PFSK-1 (cell line): ENCODE data around the gene CCDC33.

ENCODE experiments used
- FOXP2 ChIP-seq: optimal IDR thresholded peaks from 2 replicates; pipeline ENCODE3; 2011; ENCODE audit warnings: borderline replicate concordance, control low read depth, inconsistent platforms; ENCODE audit not compliant: insufficient read depth; ENCODE audit errors: extremely low read length, extremely low read depth
- POLR2AphosphoS5 ChIP-seq: IDR thresholded peaks from 2 replicates; pipeline ENCODE4 v1.6.1; 2012; ENCODE audit warnings: low read depth, mild to moderate bottlenecking, control low read depth, low read length, moderate library complexity
- SIN3A ChIP-seq: IDR thresholded peaks from 2 replicates; pipeline ENCODE4 v1.6.1; 2012; ENCODE audit warnings: mild to moderate bottlenecking, low read length, moderate library complexity, borderline replicate concordance; ENCODE audit not compliant: insufficient read depth
- TAF1 ChIP-seq: IDR thresholded peaks from 2 replicates; pipeline ENCODE4 v1.6.1; 2012; ENCODE audit warnings: low read length, control low read depth, borderline replicate concordance; ENCODE audit not compliant: insufficient read depth
- TF ChIP-seq, protein P1 (sequence below), 2 experiments: IDR thresholded peaks; 2 replicates each; pipeline versions ENCODE4 v1.6.1 to v1.8.0; 2011 to 2012; ENCODE audit warnings: low read depth in 2 of 2, low read length in 2 of 2, control low read depth in 1 of 2, inconsistent platforms in 1 of 2, mild to moderate bottlenecking in 1 of 2, moderate library complexity in 1 of 2; ENCODE audit not compliant: insufficient read depth in 1 of 2

DNA sequence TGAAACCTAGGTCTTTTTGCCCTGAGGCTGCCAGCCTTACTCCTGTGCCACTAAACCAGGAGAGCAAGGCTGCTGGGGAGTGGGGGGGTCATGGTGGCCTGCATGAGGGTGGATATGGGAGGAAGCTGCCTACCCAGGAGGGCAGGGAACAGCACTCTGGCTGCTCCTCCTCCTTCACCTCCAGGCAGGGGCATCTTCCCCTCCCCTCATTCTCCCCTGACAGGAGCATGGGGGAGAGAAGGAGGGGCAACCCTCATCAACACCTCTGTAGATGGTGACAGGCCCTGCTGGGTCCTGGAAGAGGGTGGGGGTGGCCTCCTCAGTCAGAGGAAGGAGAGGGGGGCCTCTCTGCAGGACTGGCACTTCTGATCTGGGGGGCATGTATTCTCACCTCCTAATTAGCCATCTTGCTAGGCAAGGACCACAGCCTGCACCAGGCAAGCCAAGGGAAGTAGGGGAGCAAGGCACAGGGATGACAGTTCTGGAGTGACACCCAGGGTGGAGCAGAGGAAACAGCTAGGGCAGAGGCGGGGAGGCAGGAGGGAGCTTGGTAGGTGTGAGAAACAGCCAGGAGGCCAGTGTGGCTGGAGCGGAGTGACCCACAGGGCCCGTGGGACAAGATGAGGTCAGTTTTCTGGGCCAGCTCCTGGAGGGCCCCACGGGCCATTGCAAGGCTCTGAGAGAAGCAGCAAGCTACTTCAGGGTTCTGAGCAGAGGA lies 4.9 kb downstream of the CCDC33 start:
- TF ChIP-seq, protein P1, sequence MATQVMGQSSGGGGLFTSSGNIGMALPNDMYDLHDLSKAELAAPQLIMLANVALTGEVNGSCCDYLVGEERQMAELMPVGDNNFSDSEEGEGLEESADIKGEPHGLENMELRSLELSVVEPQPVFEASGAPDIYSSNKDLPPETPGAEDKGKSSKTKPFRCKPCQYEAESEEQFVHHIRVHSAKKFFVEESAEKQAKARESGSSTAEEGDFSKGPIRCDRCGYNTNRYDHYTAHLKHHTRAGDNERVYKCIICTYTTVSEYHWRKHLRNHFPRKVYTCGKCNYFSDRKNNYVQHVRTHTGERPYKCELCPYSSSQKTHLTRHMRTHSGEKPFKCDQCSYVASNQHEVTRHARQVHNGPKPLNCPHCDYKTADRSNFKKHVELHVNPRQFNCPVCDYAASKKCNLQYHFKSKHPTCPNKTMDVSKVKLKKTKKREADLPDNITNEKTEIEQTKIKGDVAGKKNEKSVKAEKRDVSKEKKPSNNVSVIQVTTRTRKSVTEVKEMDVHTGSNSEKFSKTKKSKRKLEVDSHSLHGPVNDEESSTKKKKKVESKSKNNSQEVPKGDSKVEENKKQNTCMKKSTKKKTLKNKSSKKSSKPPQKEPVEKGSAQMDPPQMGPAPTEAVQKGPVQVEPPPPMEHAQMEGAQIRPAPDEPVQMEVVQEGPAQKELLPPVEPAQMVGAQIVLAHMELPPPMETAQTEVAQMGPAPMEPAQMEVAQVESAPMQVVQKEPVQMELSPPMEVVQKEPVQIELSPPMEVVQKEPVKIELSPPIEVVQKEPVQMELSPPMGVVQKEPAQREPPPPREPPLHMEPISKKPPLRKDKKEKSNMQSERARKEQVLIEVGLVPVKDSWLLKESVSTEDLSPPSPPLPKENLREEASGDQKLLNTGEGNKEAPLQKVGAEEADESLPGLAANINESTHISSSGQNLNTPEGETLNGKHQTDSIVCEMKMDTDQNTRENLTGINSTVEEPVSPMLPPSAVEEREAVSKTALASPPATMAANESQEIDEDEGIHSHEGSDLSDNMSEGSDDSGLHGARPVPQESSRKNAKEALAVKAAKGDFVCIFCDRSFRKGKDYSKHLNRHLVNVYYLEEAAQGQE (IDR thresholded peaks at IDR 0.05; ENCODE audit: insufficient read depth in 1 of 2, low read depth in 2 of 2, low read length in 2 of 2): no peak
- TF ChIP-seq TAF1 (no peak), POLR2AphosphoS5 (no peak), SIN3A (no peak), FOXP2 (no peak)
